HG02938 (cell line): ENCODE data around the gene RUNX1.

Source experiments
- ATAC-seq: cut with Tn5 transposase; IDR thresholded peaks from one replicate; pipeline ENCODE4 v1.9.1; 2021; ENCODE audit warnings: mild to moderate bottlenecking, moderate library complexity; ENCODE audit not compliant: unreplicated experiment

RUNX1 gene

DNA sequence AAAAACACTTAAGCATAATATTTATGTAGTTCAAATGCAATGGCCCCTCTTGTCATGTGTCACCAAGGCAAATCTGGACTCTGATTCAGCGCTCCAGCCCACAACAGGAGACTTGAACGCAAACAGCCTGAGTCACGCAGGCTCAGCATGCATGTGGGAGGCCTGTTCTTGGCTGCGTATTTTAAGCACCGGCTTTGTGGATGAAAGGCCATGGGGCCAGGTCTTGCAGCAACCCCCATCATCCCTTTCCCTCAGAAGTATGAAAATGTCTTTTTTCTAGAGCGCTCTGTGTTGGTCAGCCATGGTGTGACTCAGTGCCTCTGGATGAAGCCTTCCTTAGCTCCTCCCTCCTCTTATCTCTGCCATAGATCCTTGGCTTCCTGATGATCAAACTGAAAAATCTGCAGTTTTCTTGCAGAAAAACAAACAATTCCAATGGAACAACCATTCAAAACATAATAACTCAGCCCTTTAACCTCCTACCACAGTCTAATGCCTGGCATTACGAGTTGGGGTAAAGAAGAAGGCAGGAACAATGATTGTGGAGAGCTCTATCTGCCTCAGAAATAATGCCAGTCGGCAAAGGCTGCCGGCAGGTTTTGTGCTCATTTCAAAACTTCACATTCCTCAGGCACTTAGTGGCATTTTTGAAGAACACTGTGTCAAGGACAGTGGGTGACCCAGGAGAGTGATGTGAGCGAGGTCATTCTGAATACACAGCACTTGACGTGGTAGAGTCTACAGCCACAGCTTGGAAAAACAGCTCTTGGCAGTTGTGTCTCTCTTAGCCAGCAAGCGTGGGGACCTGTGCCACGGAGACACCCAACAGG lies 212.8 kb downstream of the RUNX1 start:
- no peak for ATAC-seq

DNA sequence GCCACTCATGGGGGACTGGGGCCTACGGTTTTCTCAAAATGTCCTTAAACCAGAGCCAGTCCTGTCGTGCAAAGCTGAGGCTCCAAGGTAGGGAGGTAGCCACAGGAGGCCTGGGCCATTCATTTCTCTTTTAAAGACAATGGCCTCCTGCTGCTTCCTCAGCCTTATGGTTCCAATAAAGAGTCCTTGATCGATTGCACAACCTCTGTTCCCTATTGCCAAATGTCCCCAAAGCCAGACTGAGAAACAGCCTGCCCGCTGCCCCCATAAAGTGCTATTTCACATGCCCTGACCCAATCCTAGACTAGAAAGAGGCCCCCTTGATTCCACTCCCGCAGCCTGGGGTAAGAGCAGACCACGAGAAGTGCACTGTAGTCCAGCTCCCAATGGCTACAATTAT lies 213.6 kb downstream of the RUNX1 start:
- no peak for ATAC-seq

DNA sequence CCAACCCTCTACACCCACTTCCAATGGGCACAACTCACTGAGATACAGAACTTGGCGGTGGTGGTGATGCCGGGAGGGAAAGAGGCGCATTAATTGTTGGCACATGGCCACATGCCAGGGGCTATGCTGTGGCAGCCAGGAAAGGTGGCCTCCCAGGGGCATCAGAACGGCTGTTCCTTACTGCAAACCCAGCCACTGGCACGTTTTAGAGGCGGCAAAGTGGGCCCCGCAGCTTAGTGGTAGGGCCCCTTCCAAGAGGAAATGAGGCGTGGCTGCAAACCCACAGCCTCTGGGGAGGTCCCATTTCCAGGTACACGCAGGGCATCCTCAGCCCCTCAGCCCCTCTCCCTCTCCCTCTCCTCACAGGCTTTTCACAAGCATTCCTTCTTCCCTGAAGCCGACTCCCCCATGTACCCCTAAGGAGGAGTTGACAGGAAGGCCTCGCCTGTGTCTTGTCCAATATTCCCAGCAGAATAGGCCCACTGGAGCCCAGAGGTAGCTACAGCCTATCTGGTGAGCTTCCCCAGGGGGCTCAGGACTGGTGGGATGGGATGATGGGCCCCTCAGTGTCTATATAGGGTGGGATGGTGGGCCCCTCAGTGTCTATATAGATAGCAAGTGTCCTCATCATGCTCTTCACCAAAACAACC lies 214.1 kb downstream of the RUNX1 start:
- no peak for ATAC-seq

DNA sequence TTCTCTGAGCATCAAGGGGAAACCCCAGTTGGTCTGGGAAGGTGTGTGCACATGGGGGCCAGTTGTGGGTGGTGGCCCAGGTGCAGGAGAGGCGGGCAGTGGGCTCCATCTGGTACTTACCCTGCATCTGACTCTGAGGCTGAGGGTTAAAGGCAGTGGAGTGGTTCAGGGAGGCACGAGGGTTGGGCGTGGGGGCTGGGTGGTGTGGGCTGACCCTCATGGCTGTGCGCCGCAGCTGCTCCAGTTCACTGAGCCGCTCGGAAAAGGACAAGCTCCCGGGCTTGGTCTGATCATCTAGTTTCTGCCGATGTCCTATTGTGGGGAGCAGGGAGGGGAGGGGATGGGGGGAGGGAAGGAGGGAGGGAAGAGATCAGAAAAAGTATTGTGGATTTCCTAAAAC lies 214.8 kb downstream of the RUNX1 start:
- no peak for ATAC-seq

DNA sequence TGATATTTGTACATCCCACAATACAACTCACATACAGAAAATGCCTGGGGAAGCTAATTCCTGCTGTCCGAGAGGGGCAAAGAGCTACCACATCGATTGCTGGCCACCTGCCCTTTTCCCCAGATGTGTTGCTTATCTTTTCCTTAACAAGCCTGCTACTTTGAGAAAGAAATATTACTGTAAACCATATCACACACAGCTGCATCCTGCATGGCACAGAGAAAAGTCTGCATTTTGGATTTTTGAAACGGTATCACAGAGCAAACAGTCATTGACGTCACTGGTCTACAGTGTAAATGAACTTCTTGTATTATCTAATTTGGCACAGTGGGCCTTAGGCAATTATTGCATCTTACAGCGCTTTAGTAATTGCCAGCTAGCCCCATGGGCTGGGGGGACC lies 215.6 kb downstream of the RUNX1 start:
- ATAC-seq, result no peak

DNA sequence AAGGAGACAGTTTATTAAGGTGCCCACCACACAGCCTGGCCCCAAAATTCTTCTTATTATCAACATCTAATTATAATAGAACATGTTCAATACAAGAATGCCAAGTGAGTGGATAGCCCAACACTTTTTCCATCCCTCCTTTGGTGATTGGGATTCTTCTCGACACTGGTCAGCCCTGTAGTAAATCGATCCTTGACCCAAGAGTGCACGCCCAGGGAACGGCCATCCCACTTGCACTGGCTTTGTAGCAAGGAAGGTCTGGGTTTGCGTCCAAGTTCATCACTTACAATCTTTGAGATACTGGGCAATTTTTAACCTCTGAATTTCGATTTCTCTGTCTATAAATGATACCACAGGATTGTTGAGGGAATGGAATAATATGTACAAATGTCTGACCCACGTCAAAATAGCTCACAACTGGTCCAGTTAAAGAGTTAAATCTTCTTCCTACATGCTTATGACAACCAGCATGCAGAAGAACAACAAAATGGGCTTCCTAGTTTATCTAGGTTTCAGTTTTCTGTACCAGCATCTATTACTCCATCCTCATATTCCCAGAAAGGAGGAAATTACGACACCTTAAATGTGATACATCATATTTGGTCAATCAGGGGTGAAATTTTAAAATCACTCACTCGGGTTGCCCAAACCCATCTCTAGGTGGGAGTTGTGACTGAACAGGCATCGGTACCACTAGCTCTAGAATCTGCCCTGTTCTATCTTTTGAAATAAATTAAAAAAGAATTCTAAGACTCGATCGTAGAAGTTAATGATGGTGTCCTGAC lies 218.5 kb downstream of the RUNX1 start:
- ATAC-seq, result no peak

DNA sequence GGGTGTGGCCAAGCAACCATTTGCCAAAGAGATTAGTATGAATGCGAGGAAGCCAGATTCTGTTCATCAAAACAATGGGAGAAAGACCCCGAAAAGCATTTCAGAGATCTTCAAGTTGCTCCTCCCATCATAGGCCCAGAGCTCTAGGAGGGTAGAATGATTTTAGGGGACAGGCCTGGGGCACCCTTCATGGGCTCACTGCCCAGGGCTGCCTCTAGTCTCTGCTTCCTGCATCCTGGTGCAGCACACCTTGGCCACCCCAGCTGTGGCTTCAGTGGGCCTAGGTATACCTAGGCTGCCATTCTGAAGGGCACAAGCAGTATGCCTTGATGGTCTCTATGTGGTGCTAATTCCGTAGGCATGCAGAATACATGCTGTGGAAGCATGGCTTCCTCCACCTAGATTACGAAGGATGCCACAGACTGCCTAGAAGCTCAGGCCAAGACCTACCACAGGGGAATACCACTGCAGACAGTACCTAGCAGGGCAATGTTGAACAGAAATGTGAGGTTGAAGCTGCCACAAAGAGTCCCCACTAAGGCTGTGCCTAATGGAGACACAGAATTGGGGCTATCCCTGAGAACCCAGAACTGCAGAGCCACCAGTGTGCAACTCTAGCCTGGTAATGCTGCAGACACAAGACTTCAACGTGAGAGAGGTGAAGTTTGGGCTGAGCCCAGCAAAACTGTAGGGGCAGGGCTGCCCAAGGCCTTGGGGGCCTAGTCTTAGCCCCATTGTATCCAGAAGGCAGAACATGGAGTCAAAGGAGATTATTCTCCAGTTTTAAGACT lies 221.5 kb downstream of the RUNX1 start:
- ATAC-seq, result no peak

DNA sequence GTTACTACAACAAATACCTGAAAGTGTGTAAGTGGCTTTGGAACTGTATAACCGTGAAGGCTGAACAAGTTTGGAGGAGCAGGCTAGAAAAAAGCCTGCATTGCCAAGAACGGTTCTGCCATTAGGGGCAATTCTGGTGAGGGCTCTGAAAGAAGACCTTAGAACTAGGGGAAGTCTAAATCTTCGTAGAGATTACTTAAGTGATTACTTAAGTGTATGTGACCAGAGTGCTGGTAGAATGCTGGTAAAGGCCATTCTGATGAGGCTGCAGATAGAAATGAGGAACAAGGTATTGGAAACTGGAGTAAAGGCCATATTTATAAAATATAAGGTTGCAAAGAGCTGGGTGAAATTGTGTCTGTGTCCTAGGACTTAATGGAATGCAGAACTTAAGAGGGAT lies 222.3 kb downstream of the RUNX1 start:
- ATAC-seq, result no peak

DNA sequence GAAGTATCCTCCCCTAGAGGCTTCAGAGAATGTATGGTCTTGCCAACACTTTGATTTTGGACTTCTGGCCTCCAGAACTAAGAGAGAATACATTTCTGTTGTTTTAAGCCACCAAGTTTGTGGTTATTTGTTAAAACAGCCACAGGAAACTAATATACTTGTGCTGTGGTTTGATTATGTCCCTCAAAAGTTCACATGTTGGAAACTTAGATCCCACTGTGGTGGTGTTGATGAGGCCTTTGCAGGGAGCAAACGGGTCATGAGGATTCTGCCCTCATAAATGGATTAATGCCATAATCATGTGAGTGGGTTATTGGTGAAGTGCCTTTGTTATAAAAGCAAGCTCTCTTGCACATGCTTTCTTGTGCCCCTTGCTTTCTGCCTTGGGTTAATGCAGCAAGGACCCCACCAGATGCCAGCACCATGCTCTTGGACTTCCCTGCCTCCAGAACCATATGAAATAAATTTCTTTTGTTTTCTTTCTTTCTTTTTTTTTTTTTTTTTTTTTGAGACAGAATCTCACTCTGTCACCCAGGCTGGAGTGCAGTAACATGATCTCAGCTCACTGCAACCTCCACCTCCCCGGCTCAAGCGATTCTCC lies 223.1 kb downstream of the RUNX1 start:
- no peak for ATAC-seq

DNA sequence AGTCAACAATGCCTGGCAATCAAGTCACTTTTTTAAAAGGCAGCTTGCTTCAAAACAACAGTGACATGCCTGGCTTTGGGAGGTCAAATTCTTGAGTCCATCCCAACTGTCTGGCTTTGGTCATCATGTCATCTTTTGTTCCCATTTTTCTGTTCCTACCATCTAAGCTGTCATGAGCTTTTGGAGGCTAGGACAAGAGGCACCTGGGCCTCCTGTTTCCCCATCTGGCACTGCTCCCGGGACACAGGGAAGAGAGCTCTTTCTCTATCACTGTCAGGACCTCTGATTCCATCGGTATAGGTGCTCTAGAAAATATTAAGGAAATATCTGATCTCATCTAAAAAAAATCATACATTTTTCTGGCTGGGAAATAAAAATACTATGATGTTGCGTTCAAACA lies 224.0 kb downstream of the RUNX1 start:
- no peak for ATAC-seq

DNA sequence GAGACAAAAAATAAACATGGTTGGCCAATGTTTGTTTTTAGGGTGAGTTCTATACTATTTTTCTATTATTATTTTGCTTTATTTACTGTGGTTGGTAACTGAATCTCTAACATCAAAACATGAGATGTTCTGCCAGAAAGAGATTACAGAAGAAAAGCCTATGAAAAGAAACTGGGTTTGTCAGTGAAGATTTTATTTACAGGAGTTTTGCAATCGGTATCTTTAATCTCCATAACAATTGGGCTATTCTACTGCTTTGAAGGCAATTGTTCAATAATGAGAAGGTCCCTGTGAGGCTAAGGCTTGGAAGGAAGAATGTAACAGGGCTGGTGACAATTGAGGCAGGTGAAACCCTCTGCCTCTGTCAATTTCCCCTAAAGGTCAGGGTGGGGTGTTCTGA lies 224.8 kb downstream of the RUNX1 start:
- no peak for ATAC-seq

DNA sequence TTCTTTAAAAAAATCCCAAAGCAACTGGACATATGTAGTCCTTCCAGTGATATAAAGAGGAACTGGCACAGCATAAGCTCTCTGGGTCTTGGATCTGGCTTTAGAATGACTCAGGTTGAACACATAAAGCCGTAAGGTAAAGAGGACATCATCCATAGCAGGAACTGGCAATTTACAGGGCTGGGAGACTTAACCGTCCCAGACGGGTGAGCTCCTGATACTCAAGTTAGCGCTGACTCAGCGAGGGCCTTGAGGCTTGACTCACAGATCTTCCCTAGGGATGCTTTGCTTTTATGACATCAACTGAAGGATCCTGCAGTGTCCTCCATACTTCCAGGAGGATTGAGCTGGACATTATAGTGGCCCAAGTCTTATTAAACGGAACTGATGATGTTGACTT lies 226.2 kb downstream of the RUNX1 start:
- no peak for ATAC-seq

DNA sequence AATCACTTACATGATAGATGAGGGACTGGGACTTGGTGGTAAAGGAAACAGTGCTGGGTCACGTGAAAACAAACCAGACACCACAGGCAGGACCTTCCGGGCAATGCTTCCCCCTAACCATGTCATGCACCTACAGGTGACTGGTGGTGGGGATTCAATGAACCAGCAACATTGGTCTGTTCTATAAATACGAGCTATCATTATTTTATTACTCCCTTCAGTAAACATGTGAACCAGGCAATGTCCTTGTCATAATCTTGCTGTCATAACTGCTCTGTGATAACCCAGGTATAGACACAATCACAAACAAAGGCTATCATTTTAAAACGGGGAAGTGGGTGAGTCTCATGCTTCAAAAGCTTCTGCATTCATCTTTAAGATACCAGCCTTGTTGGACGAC lies 226.9 kb downstream of the RUNX1 start:
- no peak for ATAC-seq

DNA sequence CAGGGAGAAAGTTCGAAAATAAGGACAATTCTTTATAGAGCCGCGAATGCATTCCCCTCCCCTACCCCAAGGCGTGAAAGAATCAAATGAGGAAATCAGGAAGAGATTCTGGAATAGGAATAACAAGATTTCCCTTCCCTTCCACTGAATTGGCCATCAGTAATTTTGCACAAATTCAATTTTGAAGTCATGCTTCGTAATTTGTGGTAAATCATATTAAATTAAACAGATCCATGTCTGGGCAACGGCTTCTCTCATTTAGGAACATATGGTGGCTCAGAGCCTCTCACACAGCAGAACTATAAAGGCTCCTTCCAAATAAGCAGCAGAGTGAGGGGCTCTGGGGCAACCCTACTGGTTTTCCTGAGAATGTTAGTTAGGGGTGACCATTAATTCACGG lies 227.4 kb downstream of the RUNX1 start:
- ATAC-seq, result no peak

DNA sequence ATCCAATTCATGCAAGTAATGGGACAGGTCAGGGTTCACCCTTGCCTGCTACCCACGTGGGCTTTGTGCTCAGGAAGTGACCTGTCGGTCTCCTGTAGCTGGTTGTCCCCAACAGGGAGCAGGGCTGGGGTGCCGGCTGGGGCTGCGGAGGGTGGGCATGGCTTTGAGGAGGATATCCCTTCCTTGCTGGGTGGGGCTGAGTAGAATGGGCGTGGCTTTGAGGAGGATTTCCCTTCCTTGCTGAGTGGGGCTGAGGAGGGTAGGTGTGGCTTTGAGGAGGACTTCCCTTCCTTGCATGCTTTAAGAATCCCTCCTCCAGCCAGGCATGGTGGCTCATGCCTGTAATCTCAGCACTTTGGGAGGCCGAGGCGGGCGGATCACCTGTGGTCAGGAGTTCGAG lies 229.1 kb downstream of the RUNX1 start:
- ATAC-seq, result no peak

DNA sequence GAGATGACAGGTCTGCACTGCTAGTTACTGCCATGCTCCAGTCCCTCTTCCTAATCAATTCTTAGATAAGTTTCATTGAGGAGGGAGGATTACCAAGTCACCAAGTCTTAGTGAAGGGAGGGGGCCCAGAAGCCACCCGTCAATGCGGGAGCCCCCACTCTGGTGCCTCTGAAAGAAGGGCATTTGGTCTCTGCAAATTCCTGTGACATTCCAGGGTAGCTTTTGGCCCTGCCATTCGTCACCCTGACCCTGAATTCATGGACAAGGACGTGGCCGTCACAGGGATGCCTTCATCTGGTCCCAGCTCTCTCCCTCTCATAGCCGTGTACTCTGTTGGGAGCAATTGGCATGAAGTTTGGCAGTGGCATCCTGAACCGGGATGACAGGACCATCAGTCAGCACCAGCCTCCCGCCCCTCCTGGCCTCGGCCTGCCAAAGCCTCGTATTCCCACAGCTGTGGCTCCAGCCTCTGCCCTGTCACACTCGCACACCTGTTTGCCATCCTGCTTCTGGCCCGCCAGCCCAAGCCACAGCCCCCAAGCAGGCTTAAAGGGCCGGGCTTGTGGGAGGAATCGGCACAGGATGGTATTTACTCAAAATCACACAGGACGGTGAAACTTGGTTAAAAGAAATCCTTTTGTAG lies 229.6 kb downstream of the RUNX1 start:
- no peak for ATAC-seq

DNA sequence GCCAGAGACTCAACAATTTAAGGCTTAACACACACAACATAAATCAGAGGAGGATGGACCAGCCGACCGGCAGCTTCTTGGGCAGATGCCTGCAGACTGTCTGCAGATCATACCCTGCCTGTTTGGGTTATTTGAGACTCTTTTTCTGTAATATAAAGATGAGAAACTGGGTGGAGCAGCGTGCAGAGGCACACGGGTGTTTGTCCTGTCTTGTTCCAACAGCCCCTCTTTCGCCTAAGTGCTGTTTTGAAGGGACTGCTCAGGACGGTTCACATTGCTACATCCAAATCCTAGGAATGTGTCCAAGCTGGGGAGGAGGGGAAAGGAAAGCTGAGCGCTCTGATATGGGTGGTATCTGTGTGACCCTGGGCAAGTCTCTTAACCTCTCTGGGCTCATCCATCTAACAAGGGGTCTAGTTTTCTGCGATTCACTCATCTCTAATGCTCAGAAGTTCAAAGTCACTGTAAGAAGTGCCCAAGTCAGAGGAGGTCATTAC lies 230.4 kb downstream of the RUNX1 start:
- no peak for ATAC-seq

DNA sequence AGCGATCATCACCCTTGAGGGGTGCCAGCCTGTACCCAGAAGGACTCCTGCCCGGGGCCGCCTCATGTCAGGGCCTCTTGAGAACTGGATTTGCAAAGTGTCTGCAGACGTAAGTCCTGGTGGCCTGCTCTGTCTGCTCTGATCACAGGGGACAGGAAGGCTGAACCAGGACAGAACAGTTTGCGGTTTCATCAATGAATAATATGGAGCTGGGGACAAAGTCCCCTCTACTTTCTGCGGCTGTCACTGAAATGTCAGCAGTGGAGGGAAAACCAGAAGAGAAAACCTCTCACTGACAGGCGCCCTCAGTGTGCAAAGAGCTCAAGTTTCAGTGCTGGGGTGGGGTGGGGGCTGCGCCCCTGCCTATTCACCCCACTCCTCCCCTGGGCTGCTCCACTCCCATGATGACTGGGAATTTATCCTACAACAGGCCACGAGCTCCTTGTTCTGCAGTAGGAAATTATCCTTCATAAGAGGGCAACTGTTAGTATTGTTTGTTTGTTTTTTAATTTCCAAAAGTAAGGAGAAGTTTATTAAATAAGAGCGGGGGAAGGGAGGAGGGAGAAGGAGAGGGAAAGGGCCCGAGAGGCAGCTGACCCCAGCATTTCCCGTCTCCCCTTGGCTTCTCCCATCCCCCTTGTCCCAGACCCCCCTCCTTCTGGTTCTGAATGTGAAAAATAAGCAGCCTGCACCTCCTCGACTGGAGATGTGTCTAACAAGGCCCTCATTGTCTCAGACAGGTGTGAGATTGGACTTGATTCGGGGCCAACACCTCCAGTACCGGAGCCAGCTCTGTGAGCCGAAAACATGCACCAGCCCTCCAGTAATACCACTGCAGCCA lies 231.1 kb downstream of the RUNX1 start:
- ATAC-seq, result no peak
